Transverse colon (tissue), 4 donors: ENCODE results near the gene HCLS1. TPM values are rescaled to one million over a fixed set of nuclear protein-coding genes. Genes with fewer than 3 reads are reported as not detected.

ENCODE experiments used
- DNase-seq: peaks from one replicate; pipeline ENCODE4 v3.0.0-alpha.2; 2019
- H3K27ac ChIP-seq, 4 donors: fragments of 200-600 bp; sonication (generic); 2 replicates each; pipeline ENCODE4 v1.5.1; 2016 to 2018; ENCODE audit warnings: inconsistent platforms in 4 of 4
- H3K27me3 ChIP-seq: fragments of 200-600 bp; sonication (generic); 2 replicates; pipeline ENCODE4 v1.5.1; 2017; ENCODE audit warnings: inconsistent platforms
- H3K36me3 ChIP-seq, 4 donors: fragments of 200-600 bp; sonication (generic); 2 replicates each; pipeline ENCODE4 v1.5.1; 2017 to 2019; ENCODE audit warnings: inconsistent platforms in 4 of 4
- H3K4me1 ChIP-seq, 4 donors: fragments of 200-600 bp; sonication (generic); 2 replicates each; pipeline ENCODE4 v1.5.1; 2017 to 2020; ENCODE audit warnings: inconsistent platforms in 4 of 4
- H3K4me3 ChIP-seq, 4 donors: fragments of 200-600 bp; sonication (generic); 1 replicate in 1 of 4; 2 replicates in 3 of 4; pipeline versions ENCODE4 v1.5.1 to v1.6.1; 2017 to 2019; ENCODE audit warnings: inconsistent platforms in 4 of 4
- H3K9me3 ChIP-seq, 2 donors: fragments of 200-600 bp; sonication (generic); 2 replicates each; pipeline ENCODE4 v1.5.1; 2017 to 2019; ENCODE audit warnings: inconsistent platforms in 2 of 2
- CTCF ChIP-seq, 5 experiments: fragments of 200-600 bp in 3 of 5; fragments of 450-650 bp in 2 of 5; sonication (generic) in 3 of 5; IDR thresholded peaks; 1 replicate in 2 of 5; 2 replicates in 3 of 5; pipeline ENCODE4 v1.5.1; 2016 to 2017; ENCODE audit warnings: antibody characterized with exemption in 5 of 5, inconsistent platforms in 3 of 5, mild to moderate bottlenecking in 2 of 5, moderate library complexity in 1 of 5
- EP300 ChIP-seq: sonication (generic); formaldehyde crosslinking; IDR thresholded peaks from one replicate; pipeline ENCODE4 v1.6.1; 2017; ENCODE audit warnings: antibody characterized with exemption, low read depth
- POLR2A ChIP-seq: fragments of 450-650 bp; IDR thresholded peaks from one replicate; pipeline ENCODE4 v1.6.1; 2016; ENCODE audit warnings: antibody characterized with exemption, mild to moderate bottlenecking, moderate library complexity
- POLR2AphosphoS5 ChIP-seq, 3 donors: sonication (generic); formaldehyde crosslinking; IDR thresholded peaks; one replicate each; pipeline ENCODE4 v1.6.1; 2016; ENCODE audit warnings: antibody characterized with exemption in 3 of 3
- WGBS, 2 donors: methylation state at CpG; one replicate each; pipeline ENCODE4 v1.1.5; 2018; ENCODE audit warnings: low coverage in 1 of 2; 5-methylcytosine and 5-hydroxymethylcytosine counted together
- in situ Hi-C, 4 donors: fragments of 200-750 bp; cut with MboI; loops; one replicate each; pipeline versions ENCODE4 v1.15.0 to v1.15.1; 2017; ENCODE audit warnings: low sequenced_read_pairs in 3 of 4, low pct_ligation_motif_present in 1 of 4, low pct_unique_long_range_greater_than_20kb in 1 of 4
- intact Hi-C: fragments of 100-400 bp; cut with DNase I; formaldehyde crosslinking; loops from one replicate; pipeline ENCODE4 v1.15.1; 2023; ENCODE audit warnings: low total_unique reads
- total RNA-seq, 4 donors: library from RNA; depleted of rRNA; stranded (reverse); fragments of >200 nt; gene quantifications; one replicate each; pipeline ENCODE4 v1.1.0, GENCODE V29; 2016

HCLS1 gene
- total RNA-seq, 4 donors from 2014 or later: 5.0 to 50.3 (median 30.8) TPM

- TF ChIP-seq CTCF (IDR thresholded peaks at IDR 0.05): no peak
- TF ChIP-seq EP300: no peak
- in situ Hi-C loops: no loop called here
- WGBS, 2 donors: 61 to 73% methylated on average over 5 to 6 of the region's 6 CpGs
- H3K4me1 ChIP-seq: peaks cover 0 to 3% (median 0%) of the 10 kb centered on the region in 4 donors
- intact Hi-C loops: no loop called here
- H3K27ac ChIP-seq: no peak overlapping the region
- no peaks in the 10 kb centered on the region for H3K9me3 ChIP-seq
- H3K27me3 ChIP-seq: no peaks in the 10 kb centered on the region
- no peak for DNase-seq
- no peaks in the 10 kb centered on the region for H3K36me3 ChIP-seq
- H3K4me3 ChIP-seq: no peak overlapping the region
Observed at GRCh38 chr3:121654493-121655385, 6.0 kb downstream of the HCLS1 start.

GRCh38 chr3:121651684-121652083 lies 9.0 kb downstream of the HCLS1 start:
- Histone ChIP-seq H3K9me3 (no peaks in the 10 kb centered on the region), H3K36me3 (no peaks in the 10 kb centered on the region), H3K4me1 (peaks cover 0 to 7% (median 0%) of the 10 kb centered on the region in 4 donors), H3K27ac (no peak overlapping the region), H3K27me3 (no peaks in the 10 kb centered on the region), H3K4me3 (no peak overlapping the region)
- in situ Hi-C loops: no loop called here
- DNase-seq: no peak
- TF ChIP-seq POLR2A (no peak), CTCF (IDR thresholded peaks at IDR 0.05) (no peak), POLR2AphosphoS5 (IDR thresholded peaks at IDR 0.05) (no peak), EP300 (no peak)
- intact Hi-C loops: no loop called here

GRCh38 chr3:121649645-121650044 lies 11.1 kb downstream of the HCLS1 start:
- Histone ChIP-seq H3K27me3 (no peaks in the 10 kb centered on the region), H3K4me3 (no peak overlapping the region), H3K9me3 (no peaks in the 10 kb centered on the region), H3K36me3 (no peaks in the 10 kb centered on the region), H3K27ac (no peak overlapping the region), H3K4me1 (peaks cover 0 to 7% (median 0%) of the 10 kb centered on the region in 4 donors)
- intact Hi-C loops: no loop called here
- no peak for DNase-seq
- in situ Hi-C loops: no loop called here
- TF ChIP-seq CTCF (IDR thresholded peaks at IDR 0.05) (no peak), POLR2A (no peak), EP300 (no peak), POLR2AphosphoS5 (IDR thresholded peaks at IDR 0.05) (no peak)

- Histone ChIP-seq H3K27me3 (no peaks in the 10 kb centered on the region), H3K9me3 (no peaks in the 10 kb centered on the region), H3K4me3 (no peak overlapping the region), H3K4me1 (peaks cover 0 to 7% (median 0%) of the 10 kb centered on the region in 4 donors), H3K27ac (no peak overlapping the region), H3K36me3 (peaks cover 0 to 5% (median 0%) of the 10 kb centered on the region in 4 donors)
- TF ChIP-seq EP300 (no peak), POLR2AphosphoS5 (IDR thresholded peaks at IDR 0.05) (no peak), POLR2A (no peak), CTCF (IDR thresholded peaks at IDR 0.05) (no peak)
- intact Hi-C loops (no loop called here), in situ Hi-C loops (no loop called here)
- 74 to 80% methylated on average over 5 to 6 of the region's 6 CpGs for WGBS, 2 donors
- no peak for DNase-seq
Observed at GRCh38 chr3:121648219-121648958, 12.3 kb downstream of the HCLS1 start.
